WI38 (cell line): ENCODE data around the gene ZSWIM5.
"Not testable (repeated sequence)": the region's sequence is repeated elsewhere in the genome, so short reads cannot be mapped to it uniquely, and the experiment has no call there.

ENCODE experiments used
- H3K4me3 ChIP-seq: 2 replicates; pipeline ENCODE4 v1.5.1; 2011; ENCODE audit warnings: low read depth, mild to moderate bottlenecking, control low read depth, low read length
- CTCF ChIP-seq: IDR thresholded peaks from 2 replicates; pipeline ENCODE4 v1.5.1; 2012; ENCODE audit warnings: low read depth, mild to moderate bottlenecking, control low read depth, low read length

Gene ZSWIM5

GRCh38 chr1:45123358-45123757, 83.0 kb downstream of the ZSWIM5 start:
- TF ChIP-seq CTCF: no peak
- H3K4me3 ChIP-seq: no peak overlapping the region

GRCh38 chr1:45122724-45123123, 83.7 kb downstream of the ZSWIM5 start:
- H3K4me3 ChIP-seq: no peak overlapping the region
- no peak for TF ChIP-seq CTCF

- TF ChIP-seq CTCF: no peak
Observed at GRCh38 chr1:45117766-45118165, 88.6 kb downstream of the ZSWIM5 start.

GRCh38 chr1:45116820-45117219, 89.6 kb downstream of the ZSWIM5 start:
- TF ChIP-seq CTCF: no peak
- no peak overlapping the region for H3K4me3 ChIP-seq

More at GRCh38 chr1:45117766-45118165, 88.6 kb downstream of the ZSWIM5 start:
- H3K4me3 ChIP-seq: no peak overlapping the region

GRCh38 chr1:45116340-45116739, 90.1 kb downstream of the ZSWIM5 start:
- no peak overlapping the region for H3K4me3 ChIP-seq
- TF ChIP-seq CTCF: no peak

- not testable (repeated sequence) for H3K4me3 ChIP-seq
Observed at GRCh38 chr1:45115198-45115597, 91.2 kb downstream of the ZSWIM5 start.

GRCh38 chr1:45112661-45113060, 93.7 kb downstream of the ZSWIM5 start:
- H3K4me3 ChIP-seq: no peak overlapping the region
- TF ChIP-seq CTCF: no peak

GRCh38 chr1:45111239-45111638, 95.2 kb downstream of the ZSWIM5 start:
- TF ChIP-seq CTCF: no peak
- H3K4me3 ChIP-seq: no peak overlapping the region
